ENCODE measurements around the gene HPCAL1. TPM values are rescaled to one million over a fixed set of nuclear protein-coding genes. Genes with fewer than 3 reads are reported as not detected.

Gene HPCAL1
- total RNA-seq, 1 donor from 2014 or later = 110 TPM

DNA sequence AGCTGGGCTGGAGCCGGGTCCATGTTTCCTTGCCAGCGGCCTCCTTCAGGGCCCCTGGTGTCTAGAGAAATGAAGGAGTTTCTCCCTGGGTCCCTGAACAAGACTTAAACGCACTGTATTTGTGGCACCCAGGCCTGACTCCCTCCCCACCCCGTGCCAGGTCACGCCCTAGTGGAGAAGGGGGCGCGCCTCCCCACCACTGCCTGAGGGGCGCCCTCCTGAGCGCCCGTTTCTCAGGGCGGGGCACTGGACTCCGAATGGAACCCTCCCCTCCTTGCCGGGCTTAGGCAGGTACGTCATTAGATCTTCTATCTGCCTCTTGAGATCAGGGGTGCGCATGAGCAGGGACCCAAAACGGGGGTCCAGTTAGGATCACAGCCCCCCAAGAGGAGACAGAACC is 129.1 kb downstream of the HPCAL1 start:
- Mint-ChIP-seq H3K27me3 (ENCODE audit: low read depth) (no peaks in the 10 kb centered on the region), H3K36me3 (ENCODE audit: low read depth) (peaks cover 2% of the 10 kb centered on the region), H3K4me1 (ENCODE audit: low read depth) (peaks cover 10% of the 10 kb centered on the region), H3K27ac (no peak overlapping the region), H3K4me3 (ENCODE audit: low read depth) (peak overlapping the region; percentile 78), H3K9me3 (no peaks in the 10 kb centered on the region)
- intact Hi-C loops (cut with micrococcal nuclease) = loop anchor here (5.0 kb wide), 1 partner anchor 289 kb away; no protein-coding TSS in a partner anchor
- no peak for DNase-seq (ENCODE audit: low spot score)

GRCh38 chr2:10432311-10433181 is 129.8 kb downstream of the HPCAL1 start:
- Mint-ChIP-seq H3K4me1 (ENCODE audit: low read depth) (peaks cover 10% of the 10 kb centered on the region), H3K4me3 (ENCODE audit: low read depth) (peak overlapping the region; percentile 78), H3K9me3 (no peaks in the 10 kb centered on the region), H3K27ac (no peak overlapping the region), H3K27me3 (ENCODE audit: low read depth) (no peaks in the 10 kb centered on the region), H3K36me3 (ENCODE audit: low read depth) (no peaks in the 10 kb centered on the region)
- intact Hi-C loops (cut with micrococcal nuclease) = loop anchor here (5.0 kb wide), 1 partner anchor 290 kb away; no protein-coding TSS in a partner anchor
- no peak for DNase-seq (ENCODE audit: low spot score)

DNA sequence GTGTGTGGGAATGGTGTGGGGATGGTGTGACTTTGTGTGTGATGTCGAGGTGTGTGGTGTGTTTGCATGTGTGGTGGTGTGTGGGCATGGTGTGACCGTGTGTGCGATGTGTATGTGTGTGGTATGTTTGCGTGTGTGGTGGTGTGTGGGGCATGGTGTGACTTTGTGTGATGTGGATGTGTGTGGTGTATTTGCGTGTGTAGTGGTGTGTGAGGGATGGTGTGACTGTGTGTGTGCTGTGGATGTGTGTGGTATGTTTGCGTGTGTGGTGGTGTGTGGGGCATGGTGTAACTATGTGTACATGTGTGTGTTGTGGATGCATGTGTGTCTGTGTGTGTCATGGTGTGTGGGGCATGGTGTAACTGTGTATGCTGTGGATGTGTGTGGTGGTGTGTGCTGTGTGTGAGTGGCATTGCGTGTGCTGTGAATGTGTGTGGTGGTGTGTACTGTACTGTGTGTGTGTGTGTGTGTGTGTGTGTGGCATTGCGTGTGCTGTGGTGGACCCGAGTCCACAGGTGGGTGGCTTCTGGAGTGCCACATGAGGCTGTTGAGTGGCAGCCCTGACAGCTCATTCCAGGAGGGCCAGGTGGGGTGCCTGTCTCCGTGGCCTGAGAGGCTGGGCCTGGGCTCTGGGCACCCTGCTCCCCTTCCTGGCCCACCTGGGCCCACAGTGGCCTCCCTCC is 130.7 kb downstream of the HPCAL1 start:
- intact Hi-C loops (cut with micrococcal nuclease) = loop anchor here (5.0 kb wide), 1 partner anchor 291 kb away; no protein-coding TSS in a partner anchor
- no peak for DNase-seq (ENCODE audit: low spot score)
- no peaks in the 10 kb centered on the region for H3K36me3 Mint-ChIP-seq (ENCODE audit: low read depth)
- peaks cover 10% of the 10 kb centered on the region for H3K4me1 Mint-ChIP-seq (ENCODE audit: low read depth)
- H3K27me3 Mint-ChIP-seq (ENCODE audit: low read depth) = no peaks in the 10 kb centered on the region
- H3K27ac Mint-ChIP-seq = no peak overlapping the region
- H3K4me3 Mint-ChIP-seq (ENCODE audit: low read depth) = peak overlapping the region; percentile 19
- H3K9me3 Mint-ChIP-seq = no peaks in the 10 kb centered on the region

DNA sequence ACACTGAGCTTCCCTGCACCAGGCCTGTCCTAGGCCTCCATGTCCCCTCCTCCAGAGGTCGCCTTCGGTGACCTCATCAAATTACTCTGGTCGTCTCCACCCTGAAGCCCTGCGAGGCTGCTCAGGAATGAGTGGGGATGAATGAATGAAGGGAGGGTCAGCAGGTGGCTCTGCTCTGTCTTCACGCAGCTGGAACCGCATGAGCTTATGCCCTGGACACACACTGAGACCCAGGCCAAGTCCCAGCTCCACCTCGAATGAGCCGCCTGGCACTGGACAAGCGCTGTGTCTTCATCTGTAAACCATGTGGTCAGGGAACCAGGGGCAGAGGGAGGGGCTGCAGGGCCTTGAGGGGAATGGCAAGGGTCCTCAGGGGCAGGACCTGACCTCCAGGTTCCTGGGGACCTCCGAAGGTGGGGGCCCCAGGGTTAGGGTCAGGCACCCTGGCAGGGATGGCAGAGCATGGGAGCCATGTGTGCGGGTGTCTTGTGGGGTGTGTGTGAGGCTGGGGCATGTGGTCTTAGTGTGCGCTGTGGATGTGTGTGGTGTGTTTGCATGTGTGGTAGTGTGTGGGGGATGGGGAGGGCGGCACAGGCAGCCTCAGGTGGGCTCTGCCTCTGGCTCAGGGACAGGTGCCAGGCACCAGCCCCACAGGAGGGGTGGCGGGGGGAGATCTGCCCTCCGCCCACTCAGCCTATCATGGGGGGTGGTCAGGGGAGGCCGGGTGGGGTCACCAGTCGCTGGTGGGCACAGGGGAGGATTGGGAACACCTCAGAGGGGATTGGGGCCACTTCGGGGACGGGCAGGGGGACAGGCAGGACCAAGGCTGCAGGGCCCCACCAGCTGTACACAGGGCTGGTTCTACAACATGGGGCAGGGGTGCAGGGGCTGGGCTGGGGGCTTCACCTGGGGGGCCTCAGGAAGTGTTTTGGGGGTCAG is 131.5 kb downstream of the HPCAL1 start:
- intact Hi-C loops (cut with micrococcal nuclease) = loop anchor here (5.0 kb wide), 1 partner anchor 292 kb away; no protein-coding TSS in a partner anchor
- peaks cover 3% of the 10 kb centered on the region for H3K36me3 Mint-ChIP-seq (ENCODE audit: low read depth)
- no peaks in the 10 kb centered on the region for H3K27me3 Mint-ChIP-seq (ENCODE audit: low read depth)
- H3K4me3 Mint-ChIP-seq (ENCODE audit: low read depth) = no peak overlapping the region
- no peaks in the 10 kb centered on the region for H3K9me3 Mint-ChIP-seq
- no peak for DNase-seq (ENCODE audit: low spot score)
- peaks cover 10% of the 10 kb centered on the region for H3K4me1 Mint-ChIP-seq (ENCODE audit: low read depth)
- H3K27ac Mint-ChIP-seq = no peak overlapping the region

DNA sequence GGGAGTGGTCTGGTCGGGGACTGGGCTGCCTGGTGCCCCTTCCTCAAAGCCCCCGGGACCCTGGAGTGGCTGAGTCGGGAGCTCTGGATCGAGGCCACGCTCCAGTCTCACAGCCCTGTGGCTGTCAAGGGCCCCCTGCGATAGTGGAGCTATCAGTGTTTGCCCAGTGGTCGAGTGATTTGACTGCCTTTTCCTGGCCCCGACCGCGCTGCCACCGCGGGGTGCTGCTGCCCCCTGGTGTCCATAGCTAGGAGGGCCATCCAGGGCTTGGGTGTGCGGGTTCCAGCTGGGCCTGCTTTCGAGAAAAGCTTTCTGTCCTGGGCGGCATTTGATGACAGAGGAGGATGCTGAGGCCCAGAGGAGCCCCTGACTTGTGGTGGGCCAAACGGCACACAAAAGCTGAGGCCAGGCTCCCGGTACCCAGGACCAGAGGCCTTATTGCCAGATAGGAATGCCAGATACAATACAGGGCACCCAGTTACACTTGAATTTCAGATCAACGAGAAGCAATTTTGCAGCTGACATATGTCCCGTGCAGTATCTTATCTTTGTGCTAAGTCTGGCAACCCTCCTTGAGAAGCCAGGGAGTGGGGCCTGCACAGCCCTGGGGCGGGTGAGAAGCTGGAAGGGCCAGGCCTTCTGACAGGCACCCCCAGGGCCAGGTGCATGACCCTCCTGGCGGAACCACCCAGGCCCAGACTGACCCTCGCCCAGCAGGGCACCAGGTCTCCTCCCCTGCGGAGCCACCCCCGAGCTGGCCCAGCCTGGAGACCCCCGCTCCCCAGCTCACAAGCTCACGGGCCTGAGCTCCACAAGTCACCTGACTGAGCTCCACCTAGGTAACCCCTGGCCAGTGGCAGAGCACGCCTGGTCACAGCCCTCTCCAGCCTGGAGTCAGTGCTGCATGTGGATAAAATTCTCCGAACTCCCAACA is 132.4 kb downstream of the HPCAL1 start:
- intact Hi-C loops (cut with micrococcal nuclease) = loop anchor here (1.0 to 5.0 kb wide), 4 partner anchors 165 to 363 kb away; no protein-coding TSS in a partner anchor
- Mint-ChIP-seq H3K27ac (no peak overlapping the region), H3K4me3 (ENCODE audit: low read depth) (no peak overlapping the region)

DNA sequence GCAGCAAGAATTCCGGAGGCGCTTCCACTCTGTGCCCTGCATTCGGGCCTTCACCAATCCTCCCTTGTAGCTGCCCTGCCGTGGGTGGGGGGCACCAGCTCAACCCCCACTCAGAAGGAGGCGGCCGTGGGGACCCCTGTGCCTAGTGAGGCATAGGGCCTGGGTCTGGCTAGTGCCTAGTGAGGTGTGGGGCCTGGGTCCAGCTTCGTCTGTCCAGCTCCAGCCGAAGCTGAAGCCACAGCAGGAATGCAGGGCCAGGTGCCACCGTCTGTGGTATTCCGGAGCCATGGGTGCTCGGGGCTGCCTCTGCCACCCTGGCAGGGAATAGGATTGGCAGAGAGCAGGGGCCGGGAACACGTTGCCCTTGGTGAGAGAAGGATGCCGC is 133.1 kb downstream of the HPCAL1 start:
- no peak overlapping the region for H3K27ac Mint-ChIP-seq
- no peak overlapping the region for H3K4me3 Mint-ChIP-seq (ENCODE audit: low read depth)
- H3K36me3 Mint-ChIP-seq (ENCODE audit: low read depth) = peaks cover 19% of the 10 kb centered on the region
- no peaks in the 10 kb centered on the region for H3K27me3 Mint-ChIP-seq (ENCODE audit: low read depth)
- no peaks in the 10 kb centered on the region for H3K9me3 Mint-ChIP-seq
- H3K4me1 Mint-ChIP-seq (ENCODE audit: low read depth) = peaks cover 10% of the 10 kb centered on the region
- intact Hi-C loops (cut with micrococcal nuclease) = loop anchor here (1.0 kb wide), 3 partner anchors 166 to 364 kb away; no protein-coding TSS in a partner anchor
- no peak for DNase-seq (ENCODE audit: low spot score)

More for the DNA sequence above, 132.4 kb downstream of the HPCAL1 start:
- Mint-ChIP-seq H3K4me1 (ENCODE audit: low read depth) (peaks cover 10% of the 10 kb centered on the region), H3K36me3 (ENCODE audit: low read depth) (peaks cover 12% of the 10 kb centered on the region), H3K27me3 (ENCODE audit: low read depth) (no peaks in the 10 kb centered on the region), H3K9me3 (no peaks in the 10 kb centered on the region)
- peak; percentile 65 for DNase-seq (ENCODE audit: low spot score)

- intact Hi-C loops (cut with micrococcal nuclease) = no loop called here
- no peak for DNase-seq (ENCODE audit: low spot score)
- Mint-ChIP-seq H3K36me3 (ENCODE audit: low read depth) (peaks cover 27% of the 10 kb centered on the region), H3K4me3 (ENCODE audit: low read depth) (no peak overlapping the region), H3K27ac (no peak overlapping the region), H3K4me1 (ENCODE audit: low read depth) (peaks cover 10% of the 10 kb centered on the region), H3K27me3 (ENCODE audit: low read depth) (no peaks in the 10 kb centered on the region), H3K9me3 (no peaks in the 10 kb centered on the region)
Measured at GRCh38 chr2:10436583-10437110, 133.9 kb downstream of the HPCAL1 start.

DNA sequence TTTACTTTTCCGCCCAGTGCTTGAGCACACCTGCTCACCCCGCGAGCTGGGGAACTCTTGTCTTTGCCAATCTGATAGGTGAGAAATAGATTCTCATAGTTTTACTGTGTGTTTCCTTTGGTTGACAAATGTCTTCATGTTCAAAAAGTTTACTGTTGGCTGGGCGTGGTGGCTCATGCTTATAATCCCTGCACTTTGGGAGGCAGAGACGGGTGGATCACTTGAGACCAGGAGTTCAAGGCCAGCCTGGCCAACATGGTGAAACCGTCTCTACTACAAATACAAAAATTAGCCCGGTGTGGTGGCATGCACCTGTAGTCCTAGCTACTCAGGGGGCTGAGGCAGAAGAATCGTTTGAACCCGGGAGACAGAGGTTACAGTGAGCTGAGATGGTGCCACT is 135.1 kb downstream of the HPCAL1 start:
- intact Hi-C loops (cut with micrococcal nuclease) = no loop called here
- no peaks in the 10 kb centered on the region for H3K9me3 Mint-ChIP-seq
- no peak overlapping the region for H3K27ac Mint-ChIP-seq
- peaks cover 38% of the 10 kb centered on the region for H3K36me3 Mint-ChIP-seq (ENCODE audit: low read depth)
- peaks cover 13% of the 10 kb centered on the region for H3K4me1 Mint-ChIP-seq (ENCODE audit: low read depth)
- no peak for DNase-seq (ENCODE audit: low spot score)
- no peaks in the 10 kb centered on the region for H3K27me3 Mint-ChIP-seq (ENCODE audit: low read depth)
- no peak overlapping the region for H3K4me3 Mint-ChIP-seq (ENCODE audit: low read depth)

DNA sequence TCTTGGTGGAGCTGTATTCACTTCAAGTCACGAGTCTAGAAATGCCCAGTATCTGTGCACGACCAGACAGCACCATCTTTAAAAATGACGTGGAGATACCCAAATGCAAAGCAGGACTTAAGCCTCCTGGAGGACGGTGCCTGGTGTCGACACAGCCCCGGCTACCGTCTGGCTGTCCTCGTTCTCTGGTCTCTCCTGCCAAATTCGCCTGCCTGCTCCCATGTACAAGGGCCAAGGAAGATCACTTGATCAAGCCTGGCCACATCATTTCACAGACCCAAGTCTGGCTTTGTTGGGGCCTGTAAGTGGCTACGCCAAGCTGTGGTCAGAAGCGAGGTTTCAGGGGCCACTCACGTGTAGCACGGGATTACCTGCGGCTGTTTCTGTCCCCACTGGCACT is 136.0 kb downstream of the HPCAL1 start:
- H3K36me3 Mint-ChIP-seq (ENCODE audit: low read depth) = peaks cover 47% of the 10 kb centered on the region
- no peaks in the 10 kb centered on the region for H3K9me3 Mint-ChIP-seq
- H3K27ac Mint-ChIP-seq = no peak overlapping the region
- intact Hi-C loops (cut with micrococcal nuclease) = no loop called here
- peaks cover 12% of the 10 kb centered on the region for H3K4me1 Mint-ChIP-seq (ENCODE audit: low read depth)
- no peaks in the 10 kb centered on the region for H3K27me3 Mint-ChIP-seq (ENCODE audit: low read depth)
- no peak for DNase-seq (ENCODE audit: low spot score)
- no peak overlapping the region for H3K4me3 Mint-ChIP-seq (ENCODE audit: low read depth)

GRCh38 chr2:10439185-10439879 is 136.6 kb downstream of the HPCAL1 start:
- H3K27me3 Mint-ChIP-seq (ENCODE audit: low read depth) = no peaks in the 10 kb centered on the region
- peaks cover 53% of the 10 kb centered on the region for H3K36me3 Mint-ChIP-seq (ENCODE audit: low read depth)
- peaks cover 15% of the 10 kb centered on the region for H3K4me1 Mint-ChIP-seq (ENCODE audit: low read depth)
- DNase-seq (ENCODE audit: low spot score) = no peak
- no peak overlapping the region for H3K27ac Mint-ChIP-seq
- H3K4me3 Mint-ChIP-seq (ENCODE audit: low read depth) = no peak overlapping the region
- no peaks in the 10 kb centered on the region for H3K9me3 Mint-ChIP-seq
- intact Hi-C loops (cut with micrococcal nuclease) = no loop called here

DNA sequence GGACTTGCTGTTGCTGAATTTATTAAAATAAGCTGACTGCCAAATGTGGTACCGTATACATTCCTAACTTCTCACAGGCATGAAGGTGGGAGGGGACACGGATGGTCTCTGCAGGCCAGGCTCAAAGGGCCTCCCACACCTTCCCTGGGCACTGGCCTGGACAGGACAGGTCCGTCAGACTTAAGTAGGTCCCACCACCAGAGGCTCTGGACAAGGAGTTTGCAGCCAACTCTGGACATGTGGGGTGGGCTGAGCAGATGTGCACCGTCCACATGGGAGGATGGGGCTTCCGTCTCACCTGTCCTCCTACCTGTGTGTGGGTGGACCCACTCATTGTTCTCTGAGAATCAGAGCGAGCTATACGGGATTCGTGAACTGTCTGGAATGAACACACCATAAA is 137.3 kb downstream of the HPCAL1 start:
- H3K27ac Mint-ChIP-seq = no peak overlapping the region
- DNase-seq (ENCODE audit: low spot score) = no peak

More for the DNA sequence above, 137.3 kb downstream of the HPCAL1 start:
- Mint-ChIP-seq H3K4me3 (ENCODE audit: low read depth) (no peak overlapping the region), H3K36me3 (ENCODE audit: low read depth) (peaks cover 60% of the 10 kb centered on the region), H3K27me3 (ENCODE audit: low read depth) (no peaks in the 10 kb centered on the region), H3K4me1 (ENCODE audit: low read depth) (peaks cover 21% of the 10 kb centered on the region), H3K9me3 (no peaks in the 10 kb centered on the region)
- intact Hi-C loops (cut with micrococcal nuclease) = loop anchor here (10.0 kb wide), 2 partner anchors 465 to 595 kb away; partner anchors contain the start of gene TAF1B
